ENCODE data around the gene CROCC.

DNA sequence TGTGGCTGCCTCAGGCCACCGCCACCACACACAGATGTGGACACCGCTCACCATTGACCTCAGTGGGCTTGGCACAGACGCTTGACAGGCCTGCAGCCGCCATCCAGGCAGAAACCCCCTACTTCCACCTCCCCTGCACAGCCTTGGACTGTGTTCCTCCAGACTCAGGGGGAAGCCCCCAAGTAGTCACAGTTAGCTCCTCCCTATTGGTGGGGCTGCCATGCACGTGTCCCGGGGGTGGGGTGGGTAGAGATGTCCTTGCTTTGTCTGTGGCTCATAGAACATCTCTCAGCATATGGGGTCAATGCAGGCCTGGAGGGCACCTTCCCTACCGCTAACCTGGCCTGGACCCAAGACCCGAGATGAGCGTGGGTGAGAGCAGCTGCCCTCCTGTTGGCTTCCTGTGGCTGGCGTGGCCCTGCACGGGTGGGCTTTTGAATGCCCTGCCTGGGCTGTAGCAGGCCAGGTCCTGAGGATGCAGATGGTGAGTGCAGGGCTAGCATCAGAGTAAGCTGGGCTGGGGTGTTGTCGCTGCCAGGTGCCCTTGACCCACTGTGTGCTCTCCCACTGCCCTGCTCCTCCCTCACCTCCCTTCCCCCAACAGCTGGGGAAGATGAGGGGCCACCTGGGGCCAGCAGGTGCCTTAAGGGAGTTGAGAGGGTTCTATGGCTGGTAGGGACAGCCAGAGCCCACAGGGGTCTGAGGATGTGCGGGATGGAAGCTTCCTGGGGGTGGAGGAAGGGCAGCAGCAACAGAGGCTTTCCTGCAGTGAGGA, 6.2 kb downstream of the CROCC start:
- TF ChIP-seq, protein P1, sequence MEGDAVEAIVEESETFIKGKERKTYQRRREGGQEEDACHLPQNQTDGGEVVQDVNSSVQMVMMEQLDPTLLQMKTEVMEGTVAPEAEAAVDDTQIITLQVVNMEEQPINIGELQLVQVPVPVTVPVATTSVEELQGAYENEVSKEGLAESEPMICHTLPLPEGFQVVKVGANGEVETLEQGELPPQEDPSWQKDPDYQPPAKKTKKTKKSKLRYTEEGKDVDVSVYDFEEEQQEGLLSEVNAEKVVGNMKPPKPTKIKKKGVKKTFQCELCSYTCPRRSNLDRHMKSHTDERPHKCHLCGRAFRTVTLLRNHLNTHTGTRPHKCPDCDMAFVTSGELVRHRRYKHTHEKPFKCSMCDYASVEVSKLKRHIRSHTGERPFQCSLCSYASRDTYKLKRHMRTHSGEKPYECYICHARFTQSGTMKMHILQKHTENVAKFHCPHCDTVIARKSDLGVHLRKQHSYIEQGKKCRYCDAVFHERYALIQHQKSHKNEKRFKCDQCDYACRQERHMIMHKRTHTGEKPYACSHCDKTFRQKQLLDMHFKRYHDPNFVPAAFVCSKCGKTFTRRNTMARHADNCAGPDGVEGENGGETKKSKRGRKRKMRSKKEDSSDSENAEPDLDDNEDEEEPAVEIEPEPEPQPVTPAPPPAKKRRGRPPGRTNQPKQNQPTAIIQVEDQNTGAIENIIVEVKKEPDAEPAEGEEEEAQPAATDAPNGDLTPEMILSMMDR (IDR thresholded peaks at IDR 0.05; ENCODE audit: low read length): no peak
- TF ChIP-seq EZH2 (optimal IDR thresholded peaks at IDR 0.05; ENCODE audit: low read depth, low read length): no peak
- no peak for TF ChIP-seq EZH2phosphoT487 (IDR thresholded peaks at IDR 0.05; ENCODE audit: low read length)

Measured in MM.1S (cell line).